ENCODE measurements around the gene SLC13A1. TPM values are rescaled to one million over a fixed set of nuclear protein-coding genes. Genes with fewer than 3 reads are reported as not detected.

The SLC13A1 gene
- total and polyA plus RNA-seq, 12 donors: not detected

DNA sequence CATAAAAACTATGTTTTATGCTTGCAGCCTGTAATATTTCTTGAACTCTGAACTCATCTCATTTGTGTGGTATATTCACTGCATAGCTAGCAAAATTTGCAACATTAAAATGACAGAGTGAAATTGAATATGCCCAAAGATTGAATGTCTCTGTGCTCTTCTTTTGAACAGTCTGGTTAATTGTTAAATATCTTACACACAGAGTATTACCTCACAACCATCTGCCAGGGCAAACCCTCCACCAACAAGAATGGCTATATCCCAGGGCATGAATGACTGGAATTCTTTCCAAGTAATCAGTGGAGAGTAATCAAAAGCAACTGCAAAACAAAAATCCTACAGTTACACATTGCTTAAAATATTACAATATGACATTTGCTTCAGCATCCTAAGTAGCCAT lies 76.9 kb downstream of the SLC13A1 start:
- TF ChIP-seq, protein P1, sequence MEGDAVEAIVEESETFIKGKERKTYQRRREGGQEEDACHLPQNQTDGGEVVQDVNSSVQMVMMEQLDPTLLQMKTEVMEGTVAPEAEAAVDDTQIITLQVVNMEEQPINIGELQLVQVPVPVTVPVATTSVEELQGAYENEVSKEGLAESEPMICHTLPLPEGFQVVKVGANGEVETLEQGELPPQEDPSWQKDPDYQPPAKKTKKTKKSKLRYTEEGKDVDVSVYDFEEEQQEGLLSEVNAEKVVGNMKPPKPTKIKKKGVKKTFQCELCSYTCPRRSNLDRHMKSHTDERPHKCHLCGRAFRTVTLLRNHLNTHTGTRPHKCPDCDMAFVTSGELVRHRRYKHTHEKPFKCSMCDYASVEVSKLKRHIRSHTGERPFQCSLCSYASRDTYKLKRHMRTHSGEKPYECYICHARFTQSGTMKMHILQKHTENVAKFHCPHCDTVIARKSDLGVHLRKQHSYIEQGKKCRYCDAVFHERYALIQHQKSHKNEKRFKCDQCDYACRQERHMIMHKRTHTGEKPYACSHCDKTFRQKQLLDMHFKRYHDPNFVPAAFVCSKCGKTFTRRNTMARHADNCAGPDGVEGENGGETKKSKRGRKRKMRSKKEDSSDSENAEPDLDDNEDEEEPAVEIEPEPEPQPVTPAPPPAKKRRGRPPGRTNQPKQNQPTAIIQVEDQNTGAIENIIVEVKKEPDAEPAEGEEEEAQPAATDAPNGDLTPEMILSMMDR (IDR thresholded peaks at IDR 0.05): no peak
- no peak for TF ChIP-seq POLR2A (IDR thresholded peaks at IDR 0.05)
- Histone ChIP-seq H3K27ac (no peak overlapping the region), H3K4me3 (no peak overlapping the region), H3K9me3 (replicated peaks in 1 of 3) (no peaks in the 10 kb centered on the region), H3K4me1 (replicated peaks in 1 of 2) (no peaks in the 10 kb centered on the region), H3K36me3 (replicated peaks in 1 of 2) (no peaks in the 10 kb centered on the region), H3K27me3 (no peaks in the 10 kb centered on the region)
- no peak for DNase-seq
- intact Hi-C loops (cut with DNase I): no loop called here

DNA sequence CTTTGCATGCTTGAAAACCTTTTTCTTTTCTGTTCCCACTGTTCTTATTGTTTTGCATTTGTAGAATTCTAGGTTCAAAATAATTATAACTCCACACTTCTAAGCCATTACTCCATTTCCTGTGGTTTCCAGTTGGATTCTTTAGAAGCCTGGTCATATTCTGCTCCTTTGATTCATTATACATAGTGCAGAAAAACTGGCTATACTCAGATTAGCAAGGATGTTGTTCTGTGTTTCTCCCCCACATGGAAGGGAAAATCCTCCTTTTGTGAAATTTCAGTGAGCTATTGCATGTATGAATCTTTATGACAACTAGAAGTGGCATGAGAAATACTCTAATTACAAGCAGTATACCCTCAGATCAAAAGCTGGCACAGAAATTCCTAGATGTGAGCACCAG lies 79.5 kb downstream of the SLC13A1 start:
- Histone ChIP-seq H3K36me3 (replicated peaks in 1 of 2) (no peaks in the 10 kb centered on the region), H3K27me3 (no peaks in the 10 kb centered on the region), H3K9me3 (replicated peaks in 1 of 3) (no peaks in the 10 kb centered on the region), H3K4me3 (no peak overlapping the region), H3K27ac (no peak overlapping the region), H3K4me1 (replicated peaks in 1 of 2) (no peaks in the 10 kb centered on the region)
- no peak for TF ChIP-seq POLR2A (IDR thresholded peaks at IDR 0.05)
- TF ChIP-seq, protein P1 (IDR thresholded peaks at IDR 0.05): no peak
- DNase-seq: no peak
- intact Hi-C loops (cut with DNase I): no loop called here

DNA sequence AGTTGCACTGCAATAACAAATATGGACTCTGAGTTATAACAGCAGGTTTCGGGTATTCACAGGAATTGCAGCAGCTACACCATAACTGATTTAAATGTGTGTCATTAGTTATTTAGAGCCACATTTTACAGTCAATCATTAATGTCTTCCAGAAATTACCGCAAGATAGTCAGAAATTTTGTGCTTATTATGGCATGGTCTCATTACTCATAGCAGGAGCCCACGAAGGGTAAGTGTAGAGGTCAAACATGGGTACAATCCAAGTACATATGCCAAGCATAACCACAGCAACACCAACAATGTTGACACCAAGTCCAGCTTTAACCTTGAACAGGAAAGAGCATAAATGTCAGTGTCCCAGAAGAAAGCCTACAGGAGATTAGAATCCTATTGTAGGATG lies 84.4 kb downstream of the SLC13A1 start:
- no peak for DNase-seq
- WGBS, 4 donors: 68 to 83% (median 75%) methylated on average over 3 of the region's 3 CpGs
- Histone ChIP-seq H3K27me3 (no peaks in the 10 kb centered on the region), H3K9me3 (replicated peaks in 1 of 3) (no peaks in the 10 kb centered on the region), H3K27ac (no peak overlapping the region), H3K36me3 (replicated peaks in 1 of 2) (no peaks in the 10 kb centered on the region), H3K4me3 (no peak overlapping the region), H3K4me1 (replicated peaks in 1 of 2) (no peaks in the 10 kb centered on the region)
- intact Hi-C loops (cut with DNase I): no loop called here
- TF ChIP-seq, protein P1 (IDR thresholded peaks at IDR 0.05): no peak
- no peak for TF ChIP-seq POLR2A (IDR thresholded peaks at IDR 0.05)

DNA sequence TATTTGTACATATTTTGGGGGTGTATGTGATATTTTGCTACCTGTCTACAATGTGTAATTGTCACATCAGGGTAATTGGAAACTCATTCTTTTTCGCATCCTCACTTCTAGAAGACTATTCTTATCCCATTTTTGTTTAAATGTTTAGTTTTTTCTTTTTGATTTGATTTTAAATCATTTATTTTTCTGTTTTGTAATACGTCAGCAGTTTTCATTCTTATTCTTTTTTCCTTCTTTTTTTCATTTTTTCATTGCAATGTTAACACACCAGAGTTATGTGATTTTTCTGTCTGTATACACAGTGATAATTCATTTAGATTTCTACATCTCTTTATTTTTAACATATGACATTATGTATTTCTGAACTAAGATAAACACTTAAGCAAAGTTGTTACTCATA lies 85.5 kb downstream of the SLC13A1 start:
- Histone ChIP-seq H3K27ac (no peak overlapping the region), H3K9me3 (replicated peaks in 1 of 3) (no peaks in the 10 kb centered on the region), H3K4me1 (replicated peaks in 1 of 2) (no peaks in the 10 kb centered on the region), H3K36me3 (replicated peaks in 1 of 2) (no peaks in the 10 kb centered on the region), H3K27me3 (no peaks in the 10 kb centered on the region), H3K4me3 (no peak overlapping the region)
- DNase-seq: no peak
- no peak for TF ChIP-seq POLR2A (IDR thresholded peaks at IDR 0.05)
- TF ChIP-seq, protein P1 (IDR thresholded peaks at IDR 0.05): no peak
- intact Hi-C loops (cut with DNase I): no loop called here
- 78 to 90% (median 85%) methylated on average over 2 of the region's 2 CpGs for WGBS, 4 donors

Measured in adrenal gland (tissue), 12 donors.